ENCODE results near the gene RTP3.

The RTP3 gene

DNA sequence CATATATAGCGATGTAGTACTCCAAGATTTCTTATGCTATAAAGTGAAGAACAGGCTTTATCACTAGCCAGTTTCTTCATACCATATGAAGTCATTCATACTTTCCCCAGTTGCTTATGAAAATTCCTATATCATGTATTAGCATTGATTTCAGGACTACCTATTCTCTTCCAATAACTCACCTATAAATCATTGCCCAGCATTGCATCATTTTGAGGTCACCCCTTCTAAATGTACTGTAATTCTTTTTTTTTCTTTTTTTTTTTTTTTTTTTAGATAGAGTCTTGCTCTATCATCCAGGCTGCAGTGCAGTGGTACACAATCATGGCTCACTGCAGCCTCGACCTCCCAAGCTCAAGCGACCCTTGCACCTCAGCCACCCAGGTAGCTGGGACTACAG is 27.1 kb downstream of the RTP3 start:
- TF ChIP-seq, protein P1, sequence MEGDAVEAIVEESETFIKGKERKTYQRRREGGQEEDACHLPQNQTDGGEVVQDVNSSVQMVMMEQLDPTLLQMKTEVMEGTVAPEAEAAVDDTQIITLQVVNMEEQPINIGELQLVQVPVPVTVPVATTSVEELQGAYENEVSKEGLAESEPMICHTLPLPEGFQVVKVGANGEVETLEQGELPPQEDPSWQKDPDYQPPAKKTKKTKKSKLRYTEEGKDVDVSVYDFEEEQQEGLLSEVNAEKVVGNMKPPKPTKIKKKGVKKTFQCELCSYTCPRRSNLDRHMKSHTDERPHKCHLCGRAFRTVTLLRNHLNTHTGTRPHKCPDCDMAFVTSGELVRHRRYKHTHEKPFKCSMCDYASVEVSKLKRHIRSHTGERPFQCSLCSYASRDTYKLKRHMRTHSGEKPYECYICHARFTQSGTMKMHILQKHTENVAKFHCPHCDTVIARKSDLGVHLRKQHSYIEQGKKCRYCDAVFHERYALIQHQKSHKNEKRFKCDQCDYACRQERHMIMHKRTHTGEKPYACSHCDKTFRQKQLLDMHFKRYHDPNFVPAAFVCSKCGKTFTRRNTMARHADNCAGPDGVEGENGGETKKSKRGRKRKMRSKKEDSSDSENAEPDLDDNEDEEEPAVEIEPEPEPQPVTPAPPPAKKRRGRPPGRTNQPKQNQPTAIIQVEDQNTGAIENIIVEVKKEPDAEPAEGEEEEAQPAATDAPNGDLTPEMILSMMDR (IDR thresholded peaks at IDR 0.05; ENCODE audit: low read depth, low read length, missing control alignments), result no peak
- DNase-seq, result no peak
- in situ Hi-C loops (cut with HindIII; ENCODE audit: low pct_ligation_motif_present, low sequenced_read_pairs), result no loop called here
- Histone ChIP-seq H3K4me3 (ENCODE audit: low read depth, low read length) (no peak overlapping the region), H3K27ac (no peak overlapping the region), H3K36me3 (replicated peaks) (no peaks in the 10 kb centered on the region), H3K27me3 (replicated peaks) (no peaks in the 10 kb centered on the region)

DNA sequence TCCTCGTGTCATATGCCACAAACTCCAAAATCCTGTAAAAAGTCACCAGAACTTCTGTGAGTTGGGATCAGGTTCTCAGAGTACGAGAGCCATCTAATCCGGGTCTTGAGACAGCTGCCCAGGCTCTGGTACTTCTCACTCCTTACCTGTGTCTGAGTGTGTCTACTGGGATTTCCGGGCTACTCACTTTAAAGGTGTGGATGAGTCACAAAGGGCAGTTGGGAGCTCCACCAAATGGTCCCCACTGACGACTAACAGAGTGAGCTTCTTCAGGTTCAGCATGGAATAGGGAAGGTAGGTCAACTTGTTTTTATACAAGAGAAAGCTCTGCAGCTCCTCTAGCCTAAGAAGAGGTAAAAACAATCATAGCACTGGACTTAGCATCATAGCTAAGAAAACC is 29.5 kb downstream of the RTP3 start:
- no peaks in the 10 kb centered on the region for H3K27me3 ChIP-seq (replicated peaks)

DNA sequence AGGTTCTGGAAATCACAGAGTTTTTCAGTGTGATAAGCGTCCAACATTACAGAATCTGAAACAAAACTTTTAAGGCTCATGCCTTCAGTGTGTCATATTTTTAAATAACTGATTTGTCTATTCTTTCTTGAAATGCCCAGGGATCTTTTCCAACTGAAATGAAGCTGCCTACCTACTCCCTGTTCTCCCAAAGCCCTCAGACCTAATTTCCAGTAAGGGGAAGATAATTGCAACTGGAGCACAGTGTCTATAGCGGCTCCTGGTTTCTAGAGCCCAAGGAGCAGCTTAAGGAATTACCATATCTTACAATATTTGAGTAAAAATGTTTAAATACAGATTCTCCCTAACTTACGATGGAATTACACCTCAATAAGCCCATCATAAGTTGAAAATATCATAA is 35.3 kb downstream of the RTP3 start:
- DNase-seq, result no peak
- in situ Hi-C loops (cut with HindIII; ENCODE audit: low pct_ligation_motif_present, low sequenced_read_pairs), result no loop called here
- Histone ChIP-seq H3K4me3 (ENCODE audit: low read depth, low read length) (no peak overlapping the region), H3K36me3 (replicated peaks) (no peaks in the 10 kb centered on the region), H3K27ac (no peak overlapping the region), H3K27me3 (replicated peaks) (no peaks in the 10 kb centered on the region)
- TF ChIP-seq, protein P1 (IDR thresholded peaks at IDR 0.05; ENCODE audit: low read depth, low read length, missing control alignments), result no peak

More for the DNA sequence above, 29.5 kb downstream of the RTP3 start:
- in situ Hi-C loops (cut with HindIII; ENCODE audit: low pct_ligation_motif_present, low sequenced_read_pairs), result no loop called here
- DNase-seq, result no peak
- Histone ChIP-seq H3K27ac (no peak overlapping the region), H3K4me3 (ENCODE audit: low read depth, low read length) (no peak overlapping the region), H3K36me3 (replicated peaks) (no peaks in the 10 kb centered on the region)
- TF ChIP-seq, protein P1 (IDR thresholded peaks at IDR 0.05; ENCODE audit: low read depth, low read length, missing control alignments), result no peak

DNA sequence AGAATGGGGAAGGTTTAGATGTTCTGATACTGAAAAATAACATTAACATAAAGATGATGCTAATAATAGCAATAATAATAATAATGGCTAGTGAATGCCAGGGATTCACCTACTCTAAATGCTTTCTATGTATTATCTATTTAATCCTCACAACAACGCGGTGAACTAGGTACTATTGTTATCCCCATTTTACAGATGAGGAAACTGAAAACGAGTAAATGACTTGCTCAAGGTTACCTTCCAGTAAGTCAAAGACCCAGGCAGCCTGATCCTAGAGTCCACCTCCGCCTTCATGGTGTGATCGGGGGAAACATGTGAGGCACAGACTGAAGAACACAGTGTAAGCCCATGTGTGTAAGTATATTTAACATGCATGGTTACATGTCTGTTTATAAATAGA is 38.0 kb downstream of the RTP3 start:
- Histone ChIP-seq H3K27ac (no peak overlapping the region), H3K27me3 (replicated peaks) (no peaks in the 10 kb centered on the region), H3K4me3 (ENCODE audit: low read depth, low read length) (no peak overlapping the region), H3K36me3 (replicated peaks) (no peaks in the 10 kb centered on the region)
- no peak for DNase-seq
- TF ChIP-seq, protein P1 (IDR thresholded peaks at IDR 0.05; ENCODE audit: low read depth, low read length, missing control alignments), result no peak
- in situ Hi-C loops (cut with HindIII; ENCODE audit: low pct_ligation_motif_present, low sequenced_read_pairs), result no loop called here

DNA sequence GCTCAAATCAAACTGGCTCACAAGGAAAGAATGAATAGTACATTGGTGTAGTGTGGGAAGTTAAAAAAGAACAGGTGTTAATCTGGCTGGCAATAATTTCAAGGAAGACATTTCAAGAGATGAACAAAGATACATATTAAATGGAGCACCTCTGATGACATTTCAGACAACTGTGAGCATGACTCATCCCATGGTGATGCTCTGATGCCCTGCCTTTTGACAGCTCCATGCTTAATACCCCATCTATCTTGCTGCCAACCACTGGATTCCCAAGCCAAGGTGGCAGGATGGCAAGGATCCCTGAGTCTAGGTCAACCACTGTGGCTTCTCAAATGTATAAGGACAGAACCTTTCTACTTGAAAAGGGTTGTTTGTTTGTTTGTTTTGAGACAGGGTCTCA is 39.0 kb downstream of the RTP3 start:
- in situ Hi-C loops (cut with HindIII; ENCODE audit: low pct_ligation_motif_present, low sequenced_read_pairs), result no loop called here
- no peak overlapping the region for H3K4me3 ChIP-seq (ENCODE audit: low read depth, low read length)
- no peaks in the 10 kb centered on the region for H3K27me3 ChIP-seq (replicated peaks)
- TF ChIP-seq, protein P1 (IDR thresholded peaks at IDR 0.05; ENCODE audit: low read depth, low read length, missing control alignments), result no peak
- DNase-seq, result no peak
- no peak overlapping the region for H3K27ac ChIP-seq
- H3K36me3 ChIP-seq (replicated peaks), result no peaks in the 10 kb centered on the region

DNA sequence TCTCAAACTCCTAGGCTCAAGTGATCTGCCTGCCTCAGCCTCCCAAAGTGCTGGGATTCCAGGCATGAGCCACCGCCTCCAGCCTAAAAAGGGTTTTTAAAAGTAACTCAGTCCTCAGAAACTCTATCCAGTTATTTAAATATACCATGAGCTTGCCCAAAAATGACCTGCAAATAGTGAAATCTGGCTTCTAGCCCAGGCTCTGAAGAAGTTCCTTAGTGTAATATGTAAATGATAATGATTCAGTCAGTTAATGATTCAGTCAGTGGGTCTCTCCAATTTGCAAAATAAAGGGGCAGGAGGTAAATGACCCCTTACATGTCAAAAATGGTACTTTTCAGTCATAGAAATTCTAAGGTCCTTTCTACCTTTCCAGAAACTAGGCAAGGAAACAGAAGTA is 39.5 kb downstream of the RTP3 start:
- no peak for DNase-seq
- H3K27ac ChIP-seq, result no peak overlapping the region
- TF ChIP-seq, protein P1 (IDR thresholded peaks at IDR 0.05; ENCODE audit: low read depth, low read length, missing control alignments), result no peak
- in situ Hi-C loops (cut with HindIII; ENCODE audit: low pct_ligation_motif_present, low sequenced_read_pairs), result no loop called here
- H3K4me3 ChIP-seq (ENCODE audit: low read depth, low read length), result no peak overlapping the region
- H3K27me3 ChIP-seq (replicated peaks), result no peaks in the 10 kb centered on the region
- no peaks in the 10 kb centered on the region for H3K36me3 ChIP-seq (replicated peaks)

All from brain microvascular endothelial cell (primary cell).